ENCODE results near the gene YRDC. TPM values are rescaled to one million over a fixed set of nuclear protein-coding genes. Genes with fewer than 3 reads are reported as not detected.

YRDC gene
- total and polyA plus RNA-seq, 9 of the 15 experiments (the other 6 are each of a cell fraction or from before 2014, with no cell fraction given) = 11.1 to 58.5 (median 49.8) TPM

GRCh38 chr1:37795340-37796125 lies 12.5 kb downstream of the YRDC start (continued):
- peak; percentile 64 for TF ChIP-seq ZNF316 (IDR thresholded peaks at IDR 0.05)
- no peak for TF ChIP-seq HMG20B (CRISPR knock-in tag; IDR thresholded peaks at IDR 0.05)
- no peak for TF ChIP-seq ZC3H11A (IDR thresholded peaks at IDR 0.05; ENCODE audit: low read depth, low read length)
- TF ChIP-seq SRSF7 (optimal IDR thresholded peaks at IDR 0.05; ENCODE audit: low read depth, low read length) = no peak
- TF ChIP-seq TSHZ1 (CRISPR knock-in tag; IDR thresholded peaks at IDR 0.05) = no peak
- TF ChIP-seq SREBF1 (IDR thresholded peaks at IDR 0.05; ENCODE audit: borderline replicate concordance, low read depth, low read length) = no peak
- no peak for TF ChIP-seq ZNF133 (CRISPR knock-in tag; IDR thresholded peaks at IDR 0.05)
- no peak for TF ChIP-seq ETS2 (tag; IDR thresholded peaks at IDR 0.05; ENCODE audit: borderline replicate concordance, poor library complexity, severe bottlenecking)
- peak; percentile 99 for TF ChIP-seq MIER1 (IDR thresholded peaks at IDR 0.05; ENCODE audit: low read depth)
- 0 out of 2 replicates have a peak, but pooled peaks have one; percentile 67 for TF ChIP-seq KDM2B (CRISPR knock-in tag; IDR thresholded peaks at IDR 0.05)
- TF ChIP-seq ZNF77 (CRISPR knock-in tag; IDR thresholded peaks at IDR 0.05) = no peak
- no peak for TF ChIP-seq NR2C1 (IDR thresholded peaks at IDR 0.05)
- no peak for TF ChIP-seq NR2C1 (tag; IDR thresholded peaks at IDR 0.05)
- no peak; the same call in 1 of the 2 replicates for TF ChIP-seq ZHX1 (conservative IDR thresholded peaks at IDR 0.05; ENCODE audit: low read length)
- no peak for TF ChIP-seq STAT5A (IDR thresholded peaks at IDR 0.05; ENCODE audit: borderline replicate concordance, low read length)
- TF ChIP-seq POLR2H (tag; IDR thresholded peaks at IDR 0.05; ENCODE audit: low read depth) = no peak
- no peak for TF ChIP-seq THRA (IDR thresholded peaks at IDR 0.05)
- peak; percentile 67; the same call in 1 of the 2 replicates for TF ChIP-seq NCOA6 (IDR thresholded peaks at IDR 0.05)
- TF ChIP-seq ID3 (CRISPR knock-in tag; IDR thresholded peaks at IDR 0.05) = no peak
- no peak for TF ChIP-seq ID3 (tag; IDR thresholded peaks at IDR 0.05)
- no peak for TF ChIP-seq ZNF785 (CRISPR knock-in tag; IDR thresholded peaks at IDR 0.05)
- no peak for TF ChIP-seq TAF9B (IDR thresholded peaks at IDR 0.05; ENCODE audit: partially characterized antibody)
